Ascending aorta (tissue), 2 donors: ENCODE measurements around the gene CRY1. TPM values are rescaled to one million over a fixed set of nuclear protein-coding genes. Genes with fewer than 3 reads are reported as not detected.
A peak's percentile ranks its signal among the peaks of the same experiment; 100 is the strongest.

Source experiments
- DNase-seq, 2 donors: peaks; one replicate each; pipeline ENCODE4 v3.0.0-alpha.2; 2019; ENCODE audit warnings: low spot score in 2 of 2
- H3K27ac ChIP-seq, 2 donors: fragments of 200-600 bp; sonication (generic); one replicate each; pipeline ENCODE4 v1.5.1; 2016 to 2017; ENCODE audit warnings: mild to moderate bottlenecking in 1 of 2
- H3K27me3 ChIP-seq: fragments of 200-600 bp; sonication (generic); one replicate; pipeline ENCODE4 v1.5.1; 2017
- H3K36me3 ChIP-seq, 2 donors: fragments of 200-600 bp; sonication (generic); one replicate each; pipeline ENCODE4 v1.5.1; 2016
- H3K4me1 ChIP-seq, 2 donors: fragments of 200-600 bp; sonication (generic); one replicate each; pipeline ENCODE4 v1.5.1; 2016 to 2017; ENCODE audit warnings: mild to moderate bottlenecking in 1 of 2
- H3K4me3 ChIP-seq, 2 donors: fragments of 200-600 bp; sonication (generic); one replicate each; pipeline ENCODE4 v1.5.1; 2016 to 2017; ENCODE audit warnings: mild to moderate bottlenecking in 1 of 2
- H3K9me3 ChIP-seq, 2 donors: fragments of 200-600 bp; sonication (generic); one replicate each; pipeline ENCODE4 v1.5.1; 2016
- intact Hi-C: fragments of 100-400 bp; cut with DNase I; formaldehyde crosslinking; loops from one replicate; pipeline ENCODE4 v1.15.1; 2023
- total RNA-seq: library from RNA; depleted of rRNA; stranded (reverse); fragments of >200 nt; gene quantifications from one replicate; pipeline ENCODE4 v1.1.0, GENCODE V29; 2016
- TF ChIP-seq, protein P1 (sequence below), 3 experiments: fragments of 200-600 bp in 2 of 3; fragments of 450-650 bp in 1 of 3; sonication (generic) in 2 of 3; IDR thresholded peaks; one replicate each; pipeline ENCODE4 v1.5.1; 2016 to 2019; ENCODE audit warnings: antibody characterized with exemption in 3 of 3, mild to moderate bottlenecking in 1 of 3, moderate library complexity in 1 of 3

Gene CRY1
- 23.0 TPM for total RNA-seq

GRCh38 chr12:107093417-107094182 is at the start of gene CRY1:
CRY1 (minus strand) TSS chr12:107093549; CDS start chr12:107092961, 588 bp downstream.
- H3K9me3 ChIP-seq = no peaks in the 10 kb centered on the region
- H3K4me1 ChIP-seq = peaks cover 0 to 9% of the 10 kb centered on the region in 2 donors
- peak within 1 kb of the TSS; percentile 99 for H3K27ac ChIP-seq
- H3K27me3 ChIP-seq = no peaks in the 10 kb centered on the region
- intact Hi-C loops = loop anchor here (1.0 to 5.0 kb wide), 8 partner anchors 65 to 1764 kb away; partner anchors contain the start of genes CKAP4, MTERF2, PRDM4 and SSH1
- H3K4me3 ChIP-seq = peak within 1 kb of the TSS; percentile 87 to 95
- H3K36me3 ChIP-seq = no peaks in the 10 kb centered on the region
- TF ChIP-seq, protein P1, sequence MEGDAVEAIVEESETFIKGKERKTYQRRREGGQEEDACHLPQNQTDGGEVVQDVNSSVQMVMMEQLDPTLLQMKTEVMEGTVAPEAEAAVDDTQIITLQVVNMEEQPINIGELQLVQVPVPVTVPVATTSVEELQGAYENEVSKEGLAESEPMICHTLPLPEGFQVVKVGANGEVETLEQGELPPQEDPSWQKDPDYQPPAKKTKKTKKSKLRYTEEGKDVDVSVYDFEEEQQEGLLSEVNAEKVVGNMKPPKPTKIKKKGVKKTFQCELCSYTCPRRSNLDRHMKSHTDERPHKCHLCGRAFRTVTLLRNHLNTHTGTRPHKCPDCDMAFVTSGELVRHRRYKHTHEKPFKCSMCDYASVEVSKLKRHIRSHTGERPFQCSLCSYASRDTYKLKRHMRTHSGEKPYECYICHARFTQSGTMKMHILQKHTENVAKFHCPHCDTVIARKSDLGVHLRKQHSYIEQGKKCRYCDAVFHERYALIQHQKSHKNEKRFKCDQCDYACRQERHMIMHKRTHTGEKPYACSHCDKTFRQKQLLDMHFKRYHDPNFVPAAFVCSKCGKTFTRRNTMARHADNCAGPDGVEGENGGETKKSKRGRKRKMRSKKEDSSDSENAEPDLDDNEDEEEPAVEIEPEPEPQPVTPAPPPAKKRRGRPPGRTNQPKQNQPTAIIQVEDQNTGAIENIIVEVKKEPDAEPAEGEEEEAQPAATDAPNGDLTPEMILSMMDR (IDR thresholded peaks at IDR 0.05) = no peak
- DNase-seq = peak; percentile 83 to 97

GRCh38 chr12:107139787-107140186 is 46.4 kb upstream of the CRY1 start:
- H3K9me3 ChIP-seq = no peaks in the 10 kb centered on the region

GRCh38 chr12:107138990-107139389 is 45.6 kb upstream of the CRY1 start:
- TF ChIP-seq, protein P1 (IDR thresholded peaks at IDR 0.05) = no peak
- no peaks in the 10 kb centered on the region for H3K36me3 ChIP-seq
- H3K27ac ChIP-seq = no peak overlapping the region
- intact Hi-C loops = no loop called here
- no peaks in the 10 kb centered on the region for H3K4me1 ChIP-seq
- H3K27me3 ChIP-seq = no peaks in the 10 kb centered on the region
- no peak for DNase-seq
- no peaks in the 10 kb centered on the region for H3K9me3 ChIP-seq
- no peak overlapping the region for H3K4me3 ChIP-seq

More at GRCh38 chr12:107139787-107140186, 46.4 kb upstream of the CRY1 start:
- TF ChIP-seq, protein P1 (IDR thresholded peaks at IDR 0.05) = no peak
- no peaks in the 10 kb centered on the region for H3K36me3 ChIP-seq
- H3K27me3 ChIP-seq = no peaks in the 10 kb centered on the region
- no peak for DNase-seq
- intact Hi-C loops = no loop called here
- H3K27ac ChIP-seq = no peak overlapping the region
- no peak overlapping the region for H3K4me3 ChIP-seq
- no peaks in the 10 kb centered on the region for H3K4me1 ChIP-seq

DNA sequence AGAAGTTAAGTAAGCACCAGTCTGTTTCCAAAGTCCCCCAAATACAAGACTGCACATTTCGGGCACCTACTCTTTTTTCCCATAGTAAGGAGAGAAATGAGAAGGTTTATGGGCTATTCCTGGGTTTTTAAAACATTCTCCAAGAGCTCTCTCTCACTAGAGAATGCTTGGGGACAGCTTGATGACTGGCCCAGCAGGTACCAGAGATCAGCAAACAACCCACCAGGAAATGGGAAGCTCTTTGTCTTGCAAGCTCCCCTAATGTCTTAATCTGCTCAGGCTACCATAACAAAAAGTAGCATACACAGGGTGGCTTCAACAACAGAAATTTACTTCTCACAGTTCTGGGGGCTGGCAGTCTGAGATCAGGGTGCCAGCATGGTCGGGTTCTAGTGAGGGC is 41.8 kb upstream of the CRY1 start:
- TF ChIP-seq, protein P1 (IDR thresholded peaks at IDR 0.05) = no peak
- Histone ChIP-seq H3K9me3 (no peaks in the 10 kb centered on the region), H3K4me3 (no peak overlapping the region), H3K4me1 (no peaks in the 10 kb centered on the region), H3K27me3 (no peaks in the 10 kb centered on the region), H3K36me3 (no peaks in the 10 kb centered on the region), H3K27ac (no peak overlapping the region)
- intact Hi-C loops = no loop called here
- DNase-seq = no peak

DNA sequence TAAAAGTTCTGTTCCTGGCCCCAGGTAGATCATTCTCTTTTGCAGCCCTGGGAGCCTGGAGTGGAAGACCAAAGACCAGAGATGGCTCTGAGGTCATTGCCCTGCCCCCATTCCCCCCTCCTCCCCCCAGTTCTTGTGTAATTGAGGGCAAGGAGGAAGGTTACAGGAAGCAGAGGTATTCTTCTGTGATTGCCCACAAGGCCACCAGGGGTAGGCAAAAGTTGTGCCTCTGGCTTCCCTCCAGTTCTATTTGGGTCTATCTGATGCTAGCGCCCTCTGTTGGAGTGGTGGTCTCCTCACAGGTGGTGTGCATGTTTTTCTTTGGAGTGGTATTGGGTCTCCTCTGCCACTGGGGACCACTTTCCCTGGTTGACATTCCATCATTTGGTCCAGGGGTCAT is 41.2 kb upstream of the CRY1 start:
- Histone ChIP-seq H3K9me3 (no peaks in the 10 kb centered on the region), H3K4me3 (no peak overlapping the region), H3K27me3 (no peaks in the 10 kb centered on the region), H3K27ac (no peak overlapping the region), H3K4me1 (no peaks in the 10 kb centered on the region), H3K36me3 (no peaks in the 10 kb centered on the region)
- DNase-seq = no peak
- intact Hi-C loops = no loop called here
- TF ChIP-seq, protein P1 (IDR thresholded peaks at IDR 0.05) = no peak
